GM19025 (cell line): ENCODE data around the gene RXFP1.
A peak's percentile ranks its signal among the peaks of the same experiment; 100 is the strongest.
"Not testable (repeated sequence)": the region's sequence is repeated elsewhere in the genome, so short reads cannot be mapped to it uniquely, and the experiment has no call there.

Experiments
- ATAC-seq: cut with Tn5 transposase; IDR thresholded peaks from one replicate; pipeline ENCODE4 v1.9.1; 2021; ENCODE audit warnings: mild to moderate bottlenecking, low read depth, moderate library complexity; ENCODE audit not compliant: unreplicated experiment

The RXFP1 gene

GRCh38 chr4:158605393-158605792 is 83.7 kb downstream of the RXFP1 start:
- ATAC-seq, result no peak

GRCh38 chr4:158606969-158607368 is 85.3 kb downstream of the RXFP1 start:
- no peak for ATAC-seq

- no peak for ATAC-seq
Measured at GRCh38 chr4:158609116-158609515, 87.4 kb downstream of the RXFP1 start.

GRCh38 chr4:158610790-158611189 is 89.1 kb downstream of the RXFP1 start:
- ATAC-seq, result no peak

GRCh38 chr4:158613046-158613445 is 91.4 kb downstream of the RXFP1 start:
- ATAC-seq, result no peak

- no peak for ATAC-seq
Measured at GRCh38 chr4:158617956-158618355, 96.3 kb downstream of the RXFP1 start.

- no peak for ATAC-seq
Measured at GRCh38 chr4:158621729-158622128, 100.0 kb downstream of the RXFP1 start.

- no peak for ATAC-seq
Measured at GRCh38 chr4:158622251-158622650, 100.6 kb downstream of the RXFP1 start.

- ATAC-seq, result peak; percentile 86
Measured at GRCh38 chr4:158624889-158625478, 103.3 kb downstream of the RXFP1 start.

- ATAC-seq, result no peak
Measured at GRCh38 chr4:158625544-158625943, 103.9 kb downstream of the RXFP1 start.

GRCh38 chr4:158630893-158631292 is 109.2 kb downstream of the RXFP1 start:
- no peak for ATAC-seq

- ATAC-seq, result no peak
Measured at GRCh38 chr4:158636619-158637018, 114.9 kb downstream of the RXFP1 start.

- ATAC-seq, result no peak
Measured at GRCh38 chr4:158644356-158644755, 122.7 kb downstream of the RXFP1 start.

GRCh38 chr4:158644760-158645159 is 123.1 kb downstream of the RXFP1 start:
- ATAC-seq, result no peak

GRCh38 chr4:158649111-158649680 is 127.5 kb downstream of the RXFP1 start:
- ATAC-seq, result no peak

- no peak for ATAC-seq
Measured at GRCh38 chr4:158652920-158653319, 131.2 kb downstream of the RXFP1 start.

GRCh38 chr4:158656439-158656838 is 134.8 kb downstream of the RXFP1 start:
- no peak for ATAC-seq

- ATAC-seq, result no peak
Measured at GRCh38 chr4:158657291-158657690, 135.6 kb downstream of the RXFP1 start.

GRCh38 chr4:158663255-158663654 is 141.6 kb downstream of the RXFP1 start:
- ATAC-seq, result not testable (repeated sequence)

- ATAC-seq, result not testable (repeated sequence)
Measured at GRCh38 chr4:158663707-158664625, 142.3 kb downstream of the RXFP1 start.

- no peak for ATAC-seq
Measured at GRCh38 chr4:158664806-158665205, 143.1 kb downstream of the RXFP1 start.

- no peak for ATAC-seq
Measured at GRCh38 chr4:158666892-158667291, 145.2 kb downstream of the RXFP1 start.
